ENCODE results near the gene QPCTL.

DNA sequence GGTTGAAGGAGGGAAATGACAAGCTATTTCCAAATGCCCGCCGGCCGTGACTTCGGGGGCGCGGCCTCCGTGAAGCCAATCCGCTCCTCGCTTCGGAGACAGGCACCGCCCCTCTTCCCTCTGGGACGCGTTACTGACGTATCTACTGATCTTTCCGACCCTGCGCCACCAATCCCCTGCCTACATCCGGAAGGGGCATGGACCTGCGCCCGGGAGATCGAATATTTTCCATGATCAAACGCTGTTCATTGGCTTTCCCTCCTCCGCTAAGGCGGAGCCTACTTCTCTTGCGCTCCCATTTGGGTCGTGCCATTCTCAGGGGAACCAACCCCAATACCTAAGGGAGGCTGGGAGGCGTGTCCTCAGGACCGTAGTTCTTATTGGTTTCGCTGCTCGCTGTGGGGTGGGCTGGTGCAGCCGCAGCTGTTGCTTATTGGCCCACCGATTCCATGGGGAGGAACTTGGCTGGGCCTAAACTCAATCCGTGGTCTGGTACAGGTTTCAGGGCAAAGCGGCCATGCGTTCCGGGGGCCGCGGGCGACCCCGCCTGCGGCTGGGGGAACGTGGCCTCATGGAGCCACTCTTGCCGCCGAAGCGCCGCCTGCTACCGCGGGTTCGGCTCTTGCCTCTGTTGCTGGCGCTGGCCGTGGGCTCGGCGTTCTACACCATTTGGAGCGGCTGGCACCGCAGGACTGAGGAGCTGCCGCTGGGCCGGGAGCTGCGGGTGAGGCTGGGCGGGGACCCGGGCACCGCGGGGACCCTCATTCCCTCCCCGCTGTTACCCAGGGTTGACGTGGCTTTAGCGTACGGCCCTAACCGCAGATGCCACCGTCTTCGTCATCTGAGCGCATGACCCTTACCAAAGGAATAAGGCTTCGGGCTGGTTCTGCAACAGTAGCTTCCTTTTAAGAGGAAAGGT lies at the start of gene QPCTL:
- TF ChIP-seq, protein P1, sequence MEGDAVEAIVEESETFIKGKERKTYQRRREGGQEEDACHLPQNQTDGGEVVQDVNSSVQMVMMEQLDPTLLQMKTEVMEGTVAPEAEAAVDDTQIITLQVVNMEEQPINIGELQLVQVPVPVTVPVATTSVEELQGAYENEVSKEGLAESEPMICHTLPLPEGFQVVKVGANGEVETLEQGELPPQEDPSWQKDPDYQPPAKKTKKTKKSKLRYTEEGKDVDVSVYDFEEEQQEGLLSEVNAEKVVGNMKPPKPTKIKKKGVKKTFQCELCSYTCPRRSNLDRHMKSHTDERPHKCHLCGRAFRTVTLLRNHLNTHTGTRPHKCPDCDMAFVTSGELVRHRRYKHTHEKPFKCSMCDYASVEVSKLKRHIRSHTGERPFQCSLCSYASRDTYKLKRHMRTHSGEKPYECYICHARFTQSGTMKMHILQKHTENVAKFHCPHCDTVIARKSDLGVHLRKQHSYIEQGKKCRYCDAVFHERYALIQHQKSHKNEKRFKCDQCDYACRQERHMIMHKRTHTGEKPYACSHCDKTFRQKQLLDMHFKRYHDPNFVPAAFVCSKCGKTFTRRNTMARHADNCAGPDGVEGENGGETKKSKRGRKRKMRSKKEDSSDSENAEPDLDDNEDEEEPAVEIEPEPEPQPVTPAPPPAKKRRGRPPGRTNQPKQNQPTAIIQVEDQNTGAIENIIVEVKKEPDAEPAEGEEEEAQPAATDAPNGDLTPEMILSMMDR (conservative IDR thresholded peaks at IDR 0.05) = no peak
- TF ChIP-seq ZFX (IDR thresholded peaks at IDR 0.05) = no peak; the same call in 1 of the 2 replicates
